ENCODE data around the gene LRCH3.

Gene LRCH3

DNA sequence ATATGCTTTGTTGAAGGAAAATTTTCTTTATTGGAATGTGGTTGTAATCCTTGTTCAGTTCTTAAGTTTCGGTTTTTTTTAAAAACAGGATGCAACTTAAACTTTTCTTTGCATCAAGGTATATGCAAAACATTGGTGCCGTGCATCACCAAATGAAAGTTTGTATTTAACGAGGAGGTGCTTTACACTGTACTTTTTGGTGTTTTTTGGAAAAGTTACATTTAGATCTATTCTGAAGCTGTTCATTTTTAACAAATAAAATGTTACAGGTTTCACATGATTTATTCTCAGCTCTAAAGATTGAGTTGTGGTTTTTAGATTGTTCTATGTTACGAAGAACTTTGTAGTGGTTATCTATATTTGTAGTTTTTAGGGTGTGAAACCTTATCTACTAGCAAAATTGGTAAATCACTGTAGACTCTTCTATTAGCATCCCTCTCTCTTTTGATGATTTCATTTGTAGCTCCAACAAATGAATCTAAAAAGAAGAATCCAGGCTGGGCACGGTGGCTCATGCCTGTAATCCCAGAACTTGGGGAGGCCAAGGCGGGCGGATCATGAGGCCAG lies 7.0 kb upstream of the LRCH3 start:
- H3K4me2 ChIP-seq (ENCODE audit: low read length), result no peak overlapping the region
- H4K5ac ChIP-seq (ENCODE audit: low read length), result no peak overlapping the region
- H3K27ac ChIP-seq (ENCODE audit: low read depth, low read length), result no peak overlapping the region
- no peak overlapping the region for H3K9ac ChIP-seq (ENCODE audit: low read length)
- DNase-seq, result no peak
- H3K27me3 ChIP-seq (ENCODE audit: insufficient read depth, low read length, poor library complexity), result no peaks in the 10 kb centered on the region
- peaks cover 2% of the 10 kb centered on the region for H3K36me3 ChIP-seq (ENCODE audit: control insufficient read depth, insufficient read depth, low read length)
- H2BK5ac ChIP-seq (ENCODE audit: low read length), result no peak overlapping the region
- H2AK5ac ChIP-seq (ENCODE audit: low read length), result no peak overlapping the region
- no peaks in the 10 kb centered on the region for H3K79me2 ChIP-seq (ENCODE audit: control insufficient read depth, insufficient read depth, low read length)
- H3K4ac ChIP-seq (ENCODE audit: low read depth, low read length), result no peak overlapping the region
- no peak overlapping the region for H2BK15ac ChIP-seq (replicated peaks; ENCODE audit: low read depth)
- H3K4me3 ChIP-seq (ENCODE audit: low read length), result no peak overlapping the region
- no peak overlapping the region for H3K23ac ChIP-seq (ENCODE audit: low read length)
- H3K4me1 ChIP-seq (ENCODE audit: control insufficient read depth, low read depth, low read length), result no peaks in the 10 kb centered on the region
- no peak overlapping the region for H3K56ac ChIP-seq (ENCODE audit: low read length)
- H2BK120ac ChIP-seq (ENCODE audit: low read depth, low read length), result no peak overlapping the region
- no peak overlapping the region for H4K8ac ChIP-seq (ENCODE audit: low read depth, low read length)
- no peak overlapping the region for H3K18ac ChIP-seq (ENCODE audit: low read length)
- WGBS (ENCODE audit: extremely low coverage, insufficient coverage, low lambda C conversion rate), result no CpG with 5 or more reads among the region's 7 CpGs
- no peaks in the 10 kb centered on the region for H3K79me1 ChIP-seq (ENCODE audit: low read length)

GRCh38 chr3:197787412-197787811 lies 3.6 kb upstream of the LRCH3 start:
- H2BK120ac ChIP-seq (ENCODE audit: low read depth, low read length), result no peak overlapping the region
- no peak overlapping the region for H2AK5ac ChIP-seq (ENCODE audit: low read length)
- no peak overlapping the region for H2BK5ac ChIP-seq (ENCODE audit: low read length)
- H3K4me1 ChIP-seq (ENCODE audit: control insufficient read depth, low read depth, low read length), result no peaks in the 10 kb centered on the region
- H3K27ac ChIP-seq (ENCODE audit: low read depth, low read length), result no peak overlapping the region
- H3K23ac ChIP-seq (ENCODE audit: low read length), result no peak overlapping the region
- no peak overlapping the region for H3K56ac ChIP-seq (ENCODE audit: low read length)
- peaks cover 8% of the 10 kb centered on the region for H3K79me2 ChIP-seq (ENCODE audit: control insufficient read depth, insufficient read depth, low read length)
- WGBS (ENCODE audit: extremely low coverage, insufficient coverage, low lambda C conversion rate), result no CpG with 5 or more reads among the region's 1 CpG
- H3K4ac ChIP-seq (ENCODE audit: low read depth, low read length), result no peak overlapping the region
- H4K8ac ChIP-seq (ENCODE audit: low read depth, low read length), result no peak overlapping the region
- H3K18ac ChIP-seq (ENCODE audit: low read length), result no peak overlapping the region
- H3K4me2 ChIP-seq (ENCODE audit: low read length), result no peak overlapping the region
- no peaks in the 10 kb centered on the region for H3K36me3 ChIP-seq (ENCODE audit: control insufficient read depth, insufficient read depth, low read length)
- no peak overlapping the region for H2BK15ac ChIP-seq (replicated peaks; ENCODE audit: low read depth)
- DNase-seq, result no peak
- H3K4me3 ChIP-seq (ENCODE audit: low read length), result no peak overlapping the region
- H3K27me3 ChIP-seq (ENCODE audit: insufficient read depth, low read length, poor library complexity), result no peaks in the 10 kb centered on the region
- no peak overlapping the region for H3K9ac ChIP-seq (ENCODE audit: low read length)
- no peaks in the 10 kb centered on the region for H3K79me1 ChIP-seq (ENCODE audit: low read length)
- H4K5ac ChIP-seq (ENCODE audit: low read length), result no peak overlapping the region

- no peaks in the 10 kb centered on the region for H3K27me3 ChIP-seq (ENCODE audit: insufficient read depth, low read length, poor library complexity)
- H2BK5ac ChIP-seq (ENCODE audit: low read length), result no peak overlapping the region
- DNase-seq, result no peak
- no CpG with 5 or more reads among the region's 3 CpGs for WGBS (ENCODE audit: extremely low coverage, insufficient coverage, low lambda C conversion rate)
- peaks cover 18% of the 10 kb centered on the region for H3K79me2 ChIP-seq (ENCODE audit: control insufficient read depth, insufficient read depth, low read length)
- H3K9ac ChIP-seq (ENCODE audit: low read length), result no peak overlapping the region
- no peaks in the 10 kb centered on the region for H3K36me3 ChIP-seq (ENCODE audit: control insufficient read depth, insufficient read depth, low read length)
- H2AK5ac ChIP-seq (ENCODE audit: low read length), result no peak overlapping the region
- no peaks in the 10 kb centered on the region for H3K4me1 ChIP-seq (ENCODE audit: control insufficient read depth, low read depth, low read length)
- H3K27ac ChIP-seq (ENCODE audit: low read depth, low read length), result no peak overlapping the region
- H3K23ac ChIP-seq (ENCODE audit: low read length), result no peak overlapping the region
- H3K4ac ChIP-seq (ENCODE audit: low read depth, low read length), result no peak overlapping the region
- H3K79me1 ChIP-seq (ENCODE audit: low read length), result no peaks in the 10 kb centered on the region
- H4K5ac ChIP-seq (ENCODE audit: low read length), result no peak overlapping the region
- H3K56ac ChIP-seq (ENCODE audit: low read length), result no peak overlapping the region
- no peak overlapping the region for H3K4me3 ChIP-seq (ENCODE audit: low read length)
- H2BK15ac ChIP-seq (replicated peaks; ENCODE audit: low read depth), result no peak overlapping the region
- no peak overlapping the region for H2BK120ac ChIP-seq (ENCODE audit: low read depth, low read length)
- H4K8ac ChIP-seq (ENCODE audit: low read depth, low read length), result no peak overlapping the region
- H3K4me2 ChIP-seq (ENCODE audit: low read length), result no peak overlapping the region
- H3K18ac ChIP-seq (ENCODE audit: low read length), result no peak overlapping the region
Observed at GRCh38 chr3:197789309-197789708, 1.7 kb upstream of the LRCH3 start.

- no peak overlapping the region for H3K56ac ChIP-seq (ENCODE audit: low read length)
- no peak overlapping the region for H3K9ac ChIP-seq (ENCODE audit: low read length)
- H3K18ac ChIP-seq (ENCODE audit: low read length), result no peak overlapping the region
- H2BK15ac ChIP-seq (replicated peaks; ENCODE audit: low read depth), result no peak overlapping the region
- peaks cover under 1% of the 10 kb centered on the region for H3K79me1 ChIP-seq (ENCODE audit: low read length)
- no peak overlapping the region for H3K4me2 ChIP-seq (ENCODE audit: low read length)
- H2BK120ac ChIP-seq (ENCODE audit: low read depth, low read length), result no peak overlapping the region
- no peak overlapping the region for H3K23ac ChIP-seq (ENCODE audit: low read length)
- peaks cover 25% of the 10 kb centered on the region for H3K79me2 ChIP-seq (ENCODE audit: control insufficient read depth, insufficient read depth, low read length)
- H3K4me1 ChIP-seq (ENCODE audit: control insufficient read depth, low read depth, low read length), result no peaks in the 10 kb centered on the region
- no peak for DNase-seq
- no peak overlapping the region for H3K4ac ChIP-seq (ENCODE audit: low read depth, low read length)
- no peak overlapping the region for H3K4me3 ChIP-seq (ENCODE audit: low read length)
- H2BK5ac ChIP-seq (ENCODE audit: low read length), result no peak overlapping the region
- H4K5ac ChIP-seq (ENCODE audit: low read length), result no peak overlapping the region
- H3K27ac ChIP-seq (ENCODE audit: low read depth, low read length), result no peak overlapping the region
- H3K27me3 ChIP-seq (ENCODE audit: insufficient read depth, low read length, poor library complexity), result no peaks in the 10 kb centered on the region
- H3K36me3 ChIP-seq (ENCODE audit: control insufficient read depth, insufficient read depth, low read length), result no peaks in the 10 kb centered on the region
- WGBS (ENCODE audit: extremely low coverage, insufficient coverage, low lambda C conversion rate), result no CpG with 5 or more reads among the region's 1 CpG
- no peak overlapping the region for H2AK5ac ChIP-seq (ENCODE audit: low read length)
- H4K8ac ChIP-seq (ENCODE audit: low read depth, low read length), result no peak overlapping the region
Observed at GRCh38 chr3:197790033-197790432, 1.0 kb upstream of the LRCH3 start.

DNA sequence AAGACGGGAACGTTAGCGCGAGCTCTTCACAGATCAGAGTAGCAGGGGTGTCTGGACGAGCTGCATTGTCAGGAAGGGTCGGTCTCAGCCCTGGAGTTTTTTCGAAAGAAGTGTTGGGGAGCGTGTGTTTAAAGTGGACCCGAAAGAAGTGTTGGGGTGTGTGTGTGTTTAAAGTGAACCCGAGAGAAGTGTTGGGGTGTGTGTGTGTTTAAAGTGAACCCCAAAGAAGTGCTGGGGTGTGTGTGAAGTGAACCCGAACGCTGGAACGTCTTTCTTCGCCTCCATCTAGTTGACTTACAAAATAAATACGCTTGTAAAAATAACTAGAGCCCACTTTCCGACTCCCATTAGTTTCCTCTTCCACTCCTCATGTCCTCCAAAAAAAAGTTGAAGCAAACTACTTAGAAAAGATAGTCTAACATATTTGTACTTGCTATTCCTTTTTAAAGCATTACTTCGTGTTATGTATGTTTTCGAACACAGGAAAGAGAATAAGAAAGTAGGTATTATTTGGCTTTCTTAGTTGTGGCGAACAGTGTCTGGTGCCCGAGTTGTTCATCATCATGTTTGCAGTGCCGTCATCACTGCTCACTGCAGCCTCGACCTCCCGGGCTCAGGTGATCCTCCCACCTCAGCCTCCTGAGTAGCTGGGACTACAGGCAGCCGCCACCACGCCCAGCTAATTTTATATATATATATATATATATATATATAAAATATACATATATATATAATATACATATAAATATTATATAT lies 1.0 kb downstream of the LRCH3 start:
- Histone ChIP-seq H3K4me3 (ENCODE audit: low read length) (peak overlapping the region; percentile 91), H3K27ac (ENCODE audit: low read depth, low read length) (peak overlapping the region; percentile 81), H3K4me2 (ENCODE audit: low read length) (peak overlapping the region; percentile 82), H3K18ac (ENCODE audit: low read length) (peak overlapping the region; percentile 92), H3K27me3 (ENCODE audit: insufficient read depth, low read length, poor library complexity) (no peaks in the 10 kb centered on the region), H3K56ac (ENCODE audit: low read length) (peak overlapping the region; percentile 98), H4K8ac (ENCODE audit: low read depth, low read length) (peak overlapping the region; percentile 79), H3K4me1 (ENCODE audit: control insufficient read depth, low read depth, low read length) (no peaks in the 10 kb centered on the region), H3K79me2 (ENCODE audit: control insufficient read depth, insufficient read depth, low read length) (peaks cover 35% of the 10 kb centered on the region), H2BK5ac (ENCODE audit: low read length) (no peak overlapping the region), H2BK120ac (ENCODE audit: low read depth, low read length) (no peak overlapping the region), H2AK5ac (ENCODE audit: low read length) (peak overlapping the region; percentile 67), H3K4ac (ENCODE audit: low read depth, low read length) (no peak overlapping the region), H3K79me1 (ENCODE audit: low read length) (peaks cover 4% of the 10 kb centered on the region), H2BK15ac (replicated peaks; ENCODE audit: low read depth) (no peak overlapping the region), H3K36me3 (ENCODE audit: control insufficient read depth, insufficient read depth, low read length) (no peaks in the 10 kb centered on the region), H3K23ac (ENCODE audit: low read length) (peak overlapping the region; percentile 68), H4K5ac (ENCODE audit: low read length) (no peak overlapping the region), H3K9ac (ENCODE audit: low read length) (peak overlapping the region; percentile 97)
- no CpG with 5 or more reads among the region's 25 CpGs for WGBS (ENCODE audit: extremely low coverage, insufficient coverage, low lambda C conversion rate)
- peak; percentile 56 for DNase-seq
